ENCODE data around the gene CYP3A7.
"Not testable (repeated sequence)": the region's sequence is repeated elsewhere in the genome, so short reads cannot be mapped to it uniquely, and the experiment has no call there.

Gene CYP3A7

GRCh38 chr7:99719996-99720769, 14.8 kb downstream of the CYP3A7 start:
- in situ Hi-C loops (cut with HindIII; ENCODE audit: low pct_ligation_motif_present, low pct_unique_long_range_greater_than_20kb, low sequenced_read_pairs): no loop called here
- no peak for DNase-seq

GRCh38 chr7:99713995-99714570, 20.9 kb downstream of the CYP3A7 start:
- in situ Hi-C loops (cut with HindIII; ENCODE audit: low pct_ligation_motif_present, low pct_unique_long_range_greater_than_20kb, low sequenced_read_pairs): no loop called here

GRCh38 chr7:99709838-99710578, 25.0 kb downstream of the CYP3A7 start:
- no peak for DNase-seq
- in situ Hi-C loops (cut with HindIII; ENCODE audit: low pct_ligation_motif_present, low pct_unique_long_range_greater_than_20kb, low sequenced_read_pairs): no loop called here

More at GRCh38 chr7:99713995-99714570, 20.9 kb downstream of the CYP3A7 start:
- DNase-seq: no peak

GRCh38 chr7:99709260-99709659, 25.7 kb downstream of the CYP3A7 start:
- DNase-seq: no peak
- in situ Hi-C loops (cut with HindIII; ENCODE audit: low pct_ligation_motif_present, low pct_unique_long_range_greater_than_20kb, low sequenced_read_pairs): no loop called here

GRCh38 chr7:99707096-99707495, 27.9 kb downstream of the CYP3A7 start:
- DNase-seq: no peak
- in situ Hi-C loops (cut with HindIII; ENCODE audit: low pct_ligation_motif_present, low pct_unique_long_range_greater_than_20kb, low sequenced_read_pairs): no loop called here

- in situ Hi-C loops (cut with HindIII; ENCODE audit: low pct_ligation_motif_present, low pct_unique_long_range_greater_than_20kb, low sequenced_read_pairs): no loop called here
- no peak for DNase-seq
These were observed 35.0 kb downstream of the CYP3A7 start for GRCh38 chr7:99699946-99700345.

GRCh38 chr7:99698867-99699730, 35.9 kb downstream of the CYP3A7 start:
- peak; percentile 65 for DNase-seq
- in situ Hi-C loops (cut with HindIII; ENCODE audit: low pct_ligation_motif_present, low pct_unique_long_range_greater_than_20kb, low sequenced_read_pairs): not testable (repeated sequence)

- no peak for DNase-seq
- in situ Hi-C loops (cut with HindIII; ENCODE audit: low pct_ligation_motif_present, low pct_unique_long_range_greater_than_20kb, low sequenced_read_pairs): no loop called here
These were observed 40.1 kb downstream of the CYP3A7 start for GRCh38 chr7:99694912-99695304.

GRCh38 chr7:99694201-99694911, 40.6 kb downstream of the CYP3A7 start:
- DNase-seq: no peak
- in situ Hi-C loops (cut with HindIII; ENCODE audit: low pct_ligation_motif_present, low pct_unique_long_range_greater_than_20kb, low sequenced_read_pairs): no loop called here

- in situ Hi-C loops (cut with HindIII; ENCODE audit: low pct_ligation_motif_present, low pct_unique_long_range_greater_than_20kb, low sequenced_read_pairs): no loop called here
- no peak for DNase-seq
These were observed 41.4 kb downstream of the CYP3A7 start for GRCh38 chr7:99693427-99694200.

GRCh38 chr7:99693100-99693426, 41.9 kb downstream of the CYP3A7 start:
- in situ Hi-C loops (cut with HindIII; ENCODE audit: low pct_ligation_motif_present, low pct_unique_long_range_greater_than_20kb, low sequenced_read_pairs): no loop called here
- DNase-seq: no peak

GRCh38 chr7:99692563-99692962, 42.4 kb downstream of the CYP3A7 start:
- in situ Hi-C loops (cut with HindIII; ENCODE audit: low pct_ligation_motif_present, low pct_unique_long_range_greater_than_20kb, low sequenced_read_pairs); DNase-seq: not testable (repeated sequence)

GRCh38 chr7:99691658-99692057, 43.3 kb downstream of the CYP3A7 start:
- in situ Hi-C loops (cut with HindIII; ENCODE audit: low pct_ligation_motif_present, low pct_unique_long_range_greater_than_20kb, low sequenced_read_pairs); DNase-seq: not testable (repeated sequence)

GRCh38 chr7:99690918-99691317, 44.1 kb downstream of the CYP3A7 start:
- DNase-seq; in situ Hi-C loops (cut with HindIII; ENCODE audit: low pct_ligation_motif_present, low pct_unique_long_range_greater_than_20kb, low sequenced_read_pairs): not testable (repeated sequence)

GRCh38 chr7:99685871-99686608, 49.0 kb downstream of the CYP3A7 start:
- DNase-seq; in situ Hi-C loops (cut with HindIII; ENCODE audit: low pct_ligation_motif_present, low pct_unique_long_range_greater_than_20kb, low sequenced_read_pairs): not testable (repeated sequence)

GRCh38 chr7:99685129-99685758, 49.8 kb downstream of the CYP3A7 start:
- in situ Hi-C loops (cut with HindIII; ENCODE audit: low pct_ligation_motif_present, low pct_unique_long_range_greater_than_20kb, low sequenced_read_pairs): no loop called here
- DNase-seq: no peak

Data from ACHN (cell line).